HepG2 (cell line): Measurements from ENCODE around the gene LPCAT4. TPM values are rescaled to one million over a fixed set of nuclear protein-coding genes. Genes with fewer than 3 reads are reported as not detected.

Source experiments
- ATAC-seq: fragments of 200-7000 bp; cut with Tn5 transposase; 3 replicates; pipeline ENCODE4 v1.9.1; 2020; ENCODE audit warnings: mild to moderate bottlenecking, moderate library complexity
- BruUV-seq: library from RNA; stranded (reverse); fragments of 400-500 nt; replicated peaks from 2 replicates; lab custom pipeline; 2021; lab: Mats Ljungman, UMichigan
- CTCF ChIA-PET: fragments of 300-600 bp; formaldehyde crosslinking; extraction: SDS; loops from one replicate; lab custom pipeline; 2021; ENCODE audit warnings: low total read pairs, inconsistent platforms, low intra/inter-chr PET ratio; lab: Yijun Ruan, JAX
- POLR2A ChIA-PET: fragments of 350-600 bp; sonication (Branson Sonifier 250); formaldehyde crosslinking; loops from one replicate; lab custom pipeline; 2020; ENCODE audit warnings: antibody characterized with exemption, inconsistent platforms; lab: Yijun Ruan, JAX
- DNase-seq: peaks from one replicate; pipeline ENCODE4 v3.0.0-alpha.2; 2015; ENCODE audit warnings: low spot score
- FAIRE-seq: peaks from 3 replicates; lab custom pipeline; 2011; peaks lifted over from hg19 to GRCh38; lab: Jason Lieb, UNC
- H2AFZ ChIP-seq: one replicate; pipeline ENCODE4 v1.6.1; 2011; ENCODE audit warnings: low read length, inconsistent platforms
- H3K27ac ChIP-seq: fragments of 300-600 bp; 3 replicates; pipeline ENCODE4 v1.8.0; 2011; ENCODE audit warnings: mixed run types, mild to moderate bottlenecking, mixed read lengths, low read length, inconsistent platforms; ENCODE audit not compliant: insufficient read depth; ENCODE audit errors: extremely low read length
- H3K27me3 ChIP-seq, 2 experiments: fragments of 200-600 bp in 1 of 2; 2 replicates in 1 of 2; 3 replicates in 1 of 2; pipeline versions ENCODE4 v1.6.0 to v1.8.0; 2011; ENCODE audit warnings: low read length in 2 of 2, mild to moderate bottlenecking in 2 of 2, moderate library complexity in 2 of 2, inconsistent platforms in 1 of 2; ENCODE audit not compliant: insufficient read depth in 2 of 2, control insufficient read depth in 1 of 2
- H3K36me3 ChIP-seq, 2 experiments: fragments of 200-600 bp in 1 of 2; replicated peaks in 1 of 2; 2 replicates in 1 of 2; 3 replicates in 1 of 2; pipeline versions ENCODE4 v1.5.1 to v1.8.0; 2011; ENCODE audit warnings: low read length in 2 of 2, inconsistent platforms in 1 of 2; ENCODE audit not compliant: insufficient read depth in 2 of 2, control insufficient read depth in 1 of 2
- H3K4me1 ChIP-seq: 2 replicates; pipeline ENCODE4 v1.5.1; 2012; ENCODE audit warnings: low read length, inconsistent platforms; ENCODE audit not compliant: insufficient read depth
- H3K4me2 ChIP-seq: 2 replicates; pipeline ENCODE4 v1.6.0; 2011; ENCODE audit warnings: low read depth, low read length, inconsistent platforms
- H3K4me3 ChIP-seq, 3 experiments: fragments of 200-600 bp in 1 of 3; sonication (generic), shearing (Covaris generic) in 1 of 3; replicated peaks in 1 of 3; 2 replicates each; pipeline ENCODE4 v1.5.1; 2011 to 2016; ENCODE audit warnings: low read length in 3 of 3, inconsistent platforms in 2 of 3, low read depth in 2 of 3, mild to moderate bottlenecking in 2 of 3, control low read depth in 1 of 3, mixed read lengths in 1 of 3; ENCODE audit not compliant: insufficient read depth in 1 of 3
- H3K79me2 ChIP-seq: one replicate; pipeline ENCODE4 v1.6.1; 2011; ENCODE audit warnings: low read length, inconsistent platforms; ENCODE audit not compliant: insufficient read depth
- H3K9ac ChIP-seq: 2 replicates; pipeline ENCODE4 v1.6.0; 2011; ENCODE audit warnings: mild to moderate bottlenecking, low read depth, low read length, inconsistent platforms; ENCODE audit not compliant: insufficient read depth
- H3K9me3 ChIP-seq: 2 replicates; pipeline ENCODE4 v1.5.1; 2012; ENCODE audit warnings: mild to moderate bottlenecking, low read length
- H4K20me1 ChIP-seq: 2 replicates; pipeline ENCODE4 v1.6.0; 2011; ENCODE audit warnings: inconsistent platforms, mild to moderate bottlenecking, low read length, moderate library complexity; ENCODE audit not compliant: insufficient read depth
- FOXP4 ChIP-seq: sonication (generic); formaldehyde crosslinking; IDR thresholded peaks from 2 replicates; pipeline ENCODE4 v1.4.0; 2020; ENCODE audit warnings: missing genetic modification reagents
- KIAA2018 ChIP-seq: sonication (generic); formaldehyde crosslinking; IDR thresholded peaks from 2 replicates; pipeline ENCODE4 v1.5.0; 2020; ENCODE audit warnings: mild to moderate bottlenecking, missing genetic modification reagents, borderline replicate concordance
- NBN ChIP-seq: fragments of 450-650 bp; conservative IDR thresholded peaks from 2 replicates; pipeline ENCODE4 v1.6.1; 2017
- THAP9 ChIP-seq: sonication (generic); formaldehyde crosslinking; IDR thresholded peaks from 2 replicates; pipeline ENCODE4; 2020; ENCODE audit warnings: missing genetic modification reagents, mild to moderate bottlenecking, borderline replicate concordance
- ZBTB33 ChIP-seq: sonication (generic); formaldehyde crosslinking; IDR thresholded peaks from 2 replicates; pipeline ENCODE4 v1.4.0; 2020; ENCODE audit warnings: missing genetic modification reagents
- ZNF629 ChIP-seq: sonication (generic); formaldehyde crosslinking; conservative IDR thresholded peaks from 2 replicates; pipeline ENCODE4 v1.5.0; 2020; ENCODE audit warnings: missing genetic modification reagents
- WGBS: methylation state at CpG from one replicate; pipeline ENCODE4 v1.1.6; 2017; ENCODE audit warnings: low lambda C conversion rate; 5-methylcytosine and 5-hydroxymethylcytosine counted together
- in situ Hi-C: cut with HindIII; loops from 2 replicates; pipeline ENCODE4 v1.10.0; 2017; ENCODE audit warnings: low pct_unique_long_range_greater_than_20kb; ENCODE audit not compliant: extremely low pct_ligation_motif_present
- intact Hi-C: fragments of 100-400 bp; cut with micrococcal nuclease; formaldehyde crosslinking; loops from one replicate; pipeline ENCODE4 v1.10.0; 2022; ENCODE audit not compliant: unreplicated experiment
- polyA plus RNA-seq, 8 experiments: library from polyadenylated mRNA; depleted of rRNA in 3 of 8; stranded (reverse) in 7 of 8; unstranded in 1 of 8; fragments of >200 nt; fragmentation: Illumina TruSeq in 4 of 8; extraction: Trizol in 4 of 8; gene quantifications; 2 replicates each; pipeline versions ENCODE4 v1.2.1 to v1.2.3, GENCODE V29; 2011 to 2016; ENCODE audit warnings: low read depth in 4 of 8, missing spikeins in 1 of 8, mixed read lengths in 1 of 8; ENCODE audit not compliant: insufficient read depth in 1 of 8
- total RNA-seq, 5 experiments: library from RNA; depleted of rRNA; stranded (reverse); fragments of >200 nt; fragmentation: Illumina TruSeq; extraction: Trizol; gene quantifications; 2 replicates each; pipeline ENCODE4 v1.2.3, GENCODE V29; 2016; ENCODE audit warnings: low read depth in 1 of 5

The LPCAT4 gene
- total and polyA plus RNA-seq, 2 of the 13 experiments (the other 11 are each of a cell fraction or from before 2014, with no cell fraction given) = 8.1 to 57.1 TPM

- Histone ChIP-seq H3K4me1 (no peaks in the 10 kb centered on the region), H3K4me2 (no peak overlapping the region), H4K20me1 (no peaks in the 10 kb centered on the region), H3K79me2 (no peaks in the 10 kb centered on the region), H3K4me3 (no peak overlapping the region), H2AFZ (no peak overlapping the region), H3K9me3 (no peaks in the 10 kb centered on the region), H3K27me3 (no peaks in the 10 kb centered on the region), H3K27ac (no peak overlapping the region), H3K9ac (no peak overlapping the region), H3K36me3 (no peaks in the 10 kb centered on the region)
- no peak for ATAC-seq
- ChIA-PET CTCF (no interaction called here), POLR2A (no interaction called here)
- FAIRE-seq = no peak
- in situ Hi-C loops (no loop called here), intact Hi-C loops (no loop called here)
- WGBS = 62% methylated on average over 2 of the region's 10 CpGs
- BruUV-seq = no TSS peak
- no peak for DNase-seq
- no peak for TF ChIP-seq KIAA2018 (CRISPR knock-in tag)
- TF ChIP-seq ZNF629 (CRISPR knock-in tag) = no peak
- TF ChIP-seq NBN = no peak
- TF ChIP-seq ZBTB33 (CRISPR knock-in tag) = no peak
- no peak for TF ChIP-seq THAP9 (CRISPR knock-in tag)
- TF ChIP-seq FOXP4 = no peak
Measured at GRCh38 chr15:34323217-34323616, 43.8 kb downstream of the LPCAT4 start.
